ENCODE data around the gene FILIP1L.

Gene FILIP1L

GRCh38 chr3:100044369-100044768 is 69.9 kb downstream of the FILIP1L start:
- no peaks in the 10 kb centered on the region for H3K27me3 Mint-ChIP-seq
- peaks cover 54 to 80% of the 10 kb centered on the region in 2 donors for H3K4me1 Mint-ChIP-seq
- H3K36me3 Mint-ChIP-seq: peaks cover 0 to 10% of the 10 kb centered on the region in 2 donors
- peak; percentile 17 for DNase-seq
- peak; percentile 73 to 77 for ATAC-seq (replicated peaks)
- H3K9me3 Mint-ChIP-seq: no peaks in the 10 kb centered on the region
- no peak overlapping the region for H3K27ac Mint-ChIP-seq
- no peak overlapping the region for H3K4me3 Mint-ChIP-seq

DNA sequence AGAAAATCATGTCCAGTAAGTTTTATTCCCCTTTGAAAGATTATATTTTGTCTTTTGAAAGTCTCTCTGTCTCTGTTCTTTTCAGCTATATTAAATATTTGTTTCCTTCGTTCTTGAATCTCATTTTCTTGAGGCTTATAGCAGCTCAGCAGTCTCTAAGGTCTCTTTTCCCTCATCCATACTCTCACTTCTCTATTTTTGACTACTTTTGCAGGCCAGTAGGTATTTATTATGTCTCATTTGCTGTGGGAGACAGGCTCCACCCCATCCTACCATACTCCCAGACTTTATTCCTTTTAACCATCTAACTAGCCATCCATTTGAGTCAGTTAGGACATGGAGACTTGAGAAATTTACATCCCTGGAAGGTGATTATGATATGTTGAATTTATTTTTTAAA is 71.0 kb downstream of the FILIP1L start:
- ATAC-seq (replicated peaks) (no peak), DNase-seq (no peak)
- Mint-ChIP-seq H3K27me3 (no peaks in the 10 kb centered on the region), H3K36me3 (peaks cover 0 to 10% of the 10 kb centered on the region in 2 donors), H3K27ac (no peak overlapping the region), H3K9me3 (no peaks in the 10 kb centered on the region), H3K4me3 (no peak overlapping the region), H3K4me1 (peaks cover 49 to 72% of the 10 kb centered on the region in 2 donors)

DNA sequence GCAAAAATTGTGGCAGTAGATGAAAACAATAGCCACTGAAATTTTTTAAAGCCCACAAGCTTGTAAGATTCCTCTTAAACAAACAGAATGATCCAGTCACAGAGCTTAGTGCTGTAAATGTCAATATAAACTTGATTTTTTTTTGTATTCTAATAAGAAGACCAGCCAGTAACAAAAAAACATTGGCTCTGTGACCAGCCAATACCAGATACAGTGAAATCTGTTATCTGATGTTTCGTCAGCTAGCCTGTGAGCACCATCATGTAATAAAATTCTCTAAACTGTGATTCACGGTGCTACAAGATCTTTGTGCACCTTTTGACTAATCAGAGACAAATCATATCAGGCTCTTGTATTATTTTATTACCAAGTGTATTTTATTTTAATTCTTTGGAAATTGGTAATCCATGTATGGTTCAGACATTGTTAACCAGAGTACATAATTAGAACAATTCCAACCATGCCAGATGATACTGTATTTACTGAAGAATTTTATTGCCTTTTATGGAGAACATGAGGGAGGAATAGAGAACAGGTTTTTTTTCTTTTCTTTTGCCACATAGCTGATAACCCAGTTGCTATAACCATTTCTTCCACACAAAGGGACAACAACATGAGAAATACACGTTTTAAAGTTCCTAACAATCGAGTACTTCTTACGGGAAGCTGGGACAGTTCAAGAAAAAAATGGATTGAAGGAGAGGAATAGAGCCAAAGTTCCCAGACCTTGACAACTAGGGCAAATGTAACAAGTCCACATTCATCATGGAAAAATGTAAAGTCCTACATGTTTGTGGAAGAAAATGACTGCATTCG is 71.9 kb downstream of the FILIP1L start:
- peaks cover 0 to 10% of the 10 kb centered on the region in 2 donors for H3K36me3 Mint-ChIP-seq
- no peak overlapping the region for H3K4me3 Mint-ChIP-seq
- DNase-seq (no peak), ATAC-seq (replicated peaks) (no peak)
- peaks cover 41 to 63% of the 10 kb centered on the region in 2 donors for H3K4me1 Mint-ChIP-seq
- no peak overlapping the region for H3K27ac Mint-ChIP-seq
- no peaks in the 10 kb centered on the region for H3K27me3 Mint-ChIP-seq
- H3K9me3 Mint-ChIP-seq: no peaks in the 10 kb centered on the region

GRCh38 chr3:100041328-100041749 is 73.0 kb downstream of the FILIP1L start:
- DNase-seq: no peak
- no peak for ATAC-seq (replicated peaks)
- Mint-ChIP-seq H3K27ac (no peak overlapping the region), H3K27me3 (no peaks in the 10 kb centered on the region), H3K9me3 (no peaks in the 10 kb centered on the region), H3K4me1 (peaks cover 38 to 53% of the 10 kb centered on the region in 2 donors), H3K36me3 (peaks cover 0 to 10% of the 10 kb centered on the region in 2 donors), H3K4me3 (no peak overlapping the region)

GRCh38 chr3:100040451-100041225 is 73.7 kb downstream of the FILIP1L start:
- no peaks in the 10 kb centered on the region for H3K27me3 Mint-ChIP-seq
- no peaks in the 10 kb centered on the region for H3K9me3 Mint-ChIP-seq
- peaks cover 0 to 10% of the 10 kb centered on the region in 2 donors for H3K36me3 Mint-ChIP-seq
- H3K27ac Mint-ChIP-seq: no peak overlapping the region
- peaks cover 33 to 46% of the 10 kb centered on the region in 2 donors for H3K4me1 Mint-ChIP-seq
- ATAC-seq (replicated peaks): no peak
- H3K4me3 Mint-ChIP-seq: no peak overlapping the region
- no peak for DNase-seq

DNA sequence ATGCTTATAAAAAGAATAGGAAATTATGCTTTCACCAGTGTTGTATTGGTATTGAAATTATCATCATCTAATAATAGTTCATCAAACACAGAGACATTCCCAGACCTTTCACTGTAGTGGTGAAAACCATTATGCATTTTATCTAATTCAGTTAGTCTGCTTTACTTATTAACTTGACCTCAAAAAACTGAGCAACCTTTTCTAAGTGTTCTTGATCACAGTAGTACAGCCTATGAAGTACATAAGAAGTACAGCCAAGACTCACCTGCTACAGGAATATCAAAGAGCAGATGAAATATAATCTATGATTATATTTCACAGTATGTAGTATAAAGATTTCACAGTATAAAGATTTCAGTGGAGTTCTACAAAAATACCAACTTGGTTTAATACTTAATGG is 75.2 kb downstream of the FILIP1L start:
- Mint-ChIP-seq H3K27ac (no peak overlapping the region), H3K36me3 (peaks cover 0 to 7% of the 10 kb centered on the region in 2 donors), H3K4me1 (peaks cover 23 to 35% of the 10 kb centered on the region in 2 donors), H3K9me3 (no peaks in the 10 kb centered on the region), H3K27me3 (no peaks in the 10 kb centered on the region), H3K4me3 (no peak overlapping the region)
- DNase-seq: no peak
- no peak for ATAC-seq (replicated peaks)

DNA sequence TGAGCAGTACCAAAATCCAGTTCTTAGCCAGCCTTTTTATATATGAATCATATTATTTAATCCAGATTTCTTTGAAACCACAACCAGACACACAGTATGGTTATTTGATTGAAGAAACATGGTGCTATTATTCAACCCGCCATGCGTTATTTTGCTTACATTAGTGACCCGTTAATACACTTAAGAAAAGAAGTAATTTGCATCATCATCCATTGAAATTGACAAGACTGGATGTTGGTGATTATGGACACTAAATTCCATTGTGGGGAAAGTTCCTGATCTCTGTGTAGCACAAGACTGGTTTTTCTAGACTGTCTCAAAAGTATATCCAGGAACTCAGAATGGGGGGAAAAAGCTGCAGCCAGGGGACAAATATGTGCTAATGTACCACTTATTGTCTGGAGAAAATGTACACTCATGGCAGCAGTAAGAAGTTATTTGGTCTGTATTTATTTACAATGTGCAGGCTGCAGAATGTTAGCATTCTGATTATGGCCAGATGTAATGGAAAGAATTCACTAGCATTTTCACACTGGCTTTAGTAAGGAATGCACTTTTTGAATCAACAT is 80.3 kb downstream of the FILIP1L start:
- no peaks in the 10 kb centered on the region for H3K9me3 Mint-ChIP-seq
- H3K27me3 Mint-ChIP-seq: no peaks in the 10 kb centered on the region
- no peak for ATAC-seq (replicated peaks)
- peaks cover 5 to 12% of the 10 kb centered on the region in 2 donors for H3K36me3 Mint-ChIP-seq
- H3K4me1 Mint-ChIP-seq: peaks cover 2 to 19% of the 10 kb centered on the region in 2 donors
- no peak overlapping the region for H3K27ac Mint-ChIP-seq
- no peak overlapping the region for H3K4me3 Mint-ChIP-seq
- DNase-seq: no peak

- no peak for DNase-seq
Measured at GRCh38 chr3:100033184-100033583, 81.1 kb downstream of the FILIP1L start.

GRCh38 chr3:100032243-100032642 is 82.1 kb downstream of the FILIP1L start:
- DNase-seq (no peak), ATAC-seq (replicated peaks) (peak in 1 of 2 donors; percentile 53)
- no peaks in the 10 kb centered on the region for H3K27me3 Mint-ChIP-seq
- no peak overlapping the region for H3K27ac Mint-ChIP-seq
- no peak overlapping the region for H3K4me3 Mint-ChIP-seq
- H3K4me1 Mint-ChIP-seq: peaks cover 2 to 19% of the 10 kb centered on the region in 2 donors
- no peaks in the 10 kb centered on the region for H3K9me3 Mint-ChIP-seq
- H3K36me3 Mint-ChIP-seq: peaks cover 5 to 12% of the 10 kb centered on the region in 2 donors

More at GRCh38 chr3:100033184-100033583, 81.1 kb downstream of the FILIP1L start:
- Mint-ChIP-seq H3K27me3 (no peaks in the 10 kb centered on the region), H3K4me3 (no peak overlapping the region), H3K4me1 (peaks cover 2 to 19% of the 10 kb centered on the region in 2 donors), H3K9me3 (no peaks in the 10 kb centered on the region), H3K36me3 (peaks cover 5 to 12% of the 10 kb centered on the region in 2 donors), H3K27ac (no peak overlapping the region)
- ATAC-seq (replicated peaks): no peak

- H3K36me3 Mint-ChIP-seq: peaks cover 5 to 12% of the 10 kb centered on the region in 2 donors
- peaks cover 2 to 19% of the 10 kb centered on the region in 2 donors for H3K4me1 Mint-ChIP-seq
- no peak overlapping the region for H3K4me3 Mint-ChIP-seq
- no peak for DNase-seq
- no peaks in the 10 kb centered on the region for H3K27me3 Mint-ChIP-seq
- no peak for ATAC-seq (replicated peaks)
- no peak overlapping the region for H3K27ac Mint-ChIP-seq
- no peaks in the 10 kb centered on the region for H3K9me3 Mint-ChIP-seq
Measured at GRCh38 chr3:100030914-100031425, 83.3 kb downstream of the FILIP1L start.

- no peak overlapping the region for H3K4me3 Mint-ChIP-seq
Measured at GRCh38 chr3:100030346-100030745, 84.0 kb downstream of the FILIP1L start.

DNA sequence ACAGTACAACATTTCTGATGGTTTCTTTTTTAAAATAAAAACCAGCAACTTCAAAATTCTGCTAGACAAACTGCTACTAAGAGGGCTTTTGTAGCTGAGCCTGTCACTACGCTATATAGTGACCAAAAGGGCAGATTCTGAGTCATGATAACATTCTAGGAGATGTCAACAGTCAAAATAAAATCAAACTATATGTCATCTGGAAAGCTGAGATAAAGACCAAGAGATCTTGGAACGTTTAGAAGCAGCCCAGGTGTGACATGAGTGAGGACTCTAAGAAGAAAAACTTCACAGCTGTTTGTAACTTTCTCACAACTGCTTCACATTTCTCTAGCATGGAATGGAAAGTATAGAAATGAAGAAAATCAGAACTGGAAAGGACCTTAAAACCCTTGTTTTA is 84.6 kb downstream of the FILIP1L start:
- H3K4me3 Mint-ChIP-seq: no peak overlapping the region

More at GRCh38 chr3:100030346-100030745, 84.0 kb downstream of the FILIP1L start:
- Mint-ChIP-seq H3K36me3 (peaks cover 5 to 12% of the 10 kb centered on the region in 2 donors), H3K9me3 (no peaks in the 10 kb centered on the region), H3K4me1 (peaks cover 2 to 19% of the 10 kb centered on the region in 2 donors), H3K27ac (no peak overlapping the region), H3K27me3 (no peaks in the 10 kb centered on the region)
- ATAC-seq (replicated peaks): peak; percentile 80 to 88
- no peak for DNase-seq

GRCh38 chr3:100029052-100029451 is 85.2 kb downstream of the FILIP1L start:
- DNase-seq: no peak
- no peak overlapping the region for H3K27ac Mint-ChIP-seq
- ATAC-seq (replicated peaks): no peak

More for the DNA sequence above, 84.6 kb downstream of the FILIP1L start:
- peaks cover 5 to 12% of the 10 kb centered on the region in 2 donors for H3K36me3 Mint-ChIP-seq
- H3K27ac Mint-ChIP-seq: no peak overlapping the region
- peaks cover 2 to 19% of the 10 kb centered on the region in 2 donors for H3K4me1 Mint-ChIP-seq
- peak; percentile 19 to 38 for ATAC-seq (replicated peaks)
- no peaks in the 10 kb centered on the region for H3K9me3 Mint-ChIP-seq
- DNase-seq: no peak
- H3K27me3 Mint-ChIP-seq: no peaks in the 10 kb centered on the region

GRCh38 chr3:100027321-100027720 is 87.0 kb downstream of the FILIP1L start:
- Mint-ChIP-seq H3K4me3 (no peak overlapping the region), H3K27me3 (no peaks in the 10 kb centered on the region), H3K36me3 (peaks cover 0 to 3% of the 10 kb centered on the region in 2 donors), H3K4me1 (peaks cover 2 to 19% of the 10 kb centered on the region in 2 donors), H3K9me3 (no peaks in the 10 kb centered on the region), H3K27ac (no peak overlapping the region)
- no peak for DNase-seq
- no peak for ATAC-seq (replicated peaks)

More at GRCh38 chr3:100029052-100029451, 85.2 kb downstream of the FILIP1L start:
- H3K36me3 Mint-ChIP-seq: peaks cover 5 to 12% of the 10 kb centered on the region in 2 donors
- no peaks in the 10 kb centered on the region for H3K27me3 Mint-ChIP-seq
- no peak overlapping the region for H3K4me3 Mint-ChIP-seq
- peaks cover 2 to 19% of the 10 kb centered on the region in 2 donors for H3K4me1 Mint-ChIP-seq
- H3K9me3 Mint-ChIP-seq: no peaks in the 10 kb centered on the region

Data from stimulated activated naive B cell treated with anti-CD40 and anti-IgM and Interleukin-4, amounts not matched to agents 10 μg/mL and 1 μg/mL and 100 μg/mL, for 72 hours (primary cell).